ENCODE data around the gene RBM39. TPM values are rescaled to one million over a fixed set of nuclear protein-coding genes. Genes with fewer than 3 reads are reported as not detected.
"Not testable (repeated sequence)": the region's sequence is repeated elsewhere in the genome, so short reads cannot be mapped to it uniquely, and the experiment has no call there.

Gene RBM39
- polyA plus RNA-seq, 3 donors from 2014 or later, result 120 to 203 (median 142) TPM

DNA sequence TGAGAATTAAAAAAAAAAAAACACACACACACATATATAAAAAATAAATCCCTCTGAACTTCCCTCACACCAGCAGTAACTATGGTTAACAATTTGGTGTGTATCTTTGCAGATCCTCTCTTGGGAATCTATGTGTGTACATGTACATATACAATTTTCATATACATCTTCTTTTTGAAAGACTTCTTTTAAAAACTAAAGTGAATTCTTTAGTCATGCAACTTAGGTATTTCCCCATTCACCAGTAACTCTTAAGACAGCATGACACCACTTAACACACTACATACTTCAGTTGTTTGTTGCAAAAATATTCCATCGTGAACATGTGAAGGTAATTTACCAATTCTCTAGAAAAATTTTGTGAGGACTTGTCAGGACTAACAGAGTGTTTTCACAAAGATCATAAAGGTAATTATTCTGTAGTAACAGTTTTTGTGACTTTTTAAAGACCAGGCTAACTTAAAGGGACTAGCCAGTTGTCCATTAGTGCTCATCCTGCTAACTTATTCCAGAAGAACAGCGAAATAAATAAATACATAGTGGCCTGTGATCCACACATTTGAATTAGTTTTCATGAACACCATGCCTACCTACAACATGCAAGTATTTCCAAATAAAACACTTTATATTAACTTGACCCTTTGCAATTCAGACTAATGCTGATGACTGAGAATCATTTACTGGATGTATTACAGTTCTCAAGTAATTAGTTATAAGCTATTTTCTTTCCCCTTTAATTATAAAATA is 12.1 kb downstream of the RBM39 start:
- Mint-ChIP-seq H3K27me3 (ENCODE audit: low read depth in 3 of 3) (peaks cover 15 to 44% (median 36%) of the 10 kb centered on the region in 3 donors), H3K36me3 (peaks cover 26 to 54% (median 26%) of the 10 kb centered on the region in 3 donors), H3K27ac (peak overlapping the region in 5 of 6 donors; percentile 0 to 65 (median 34)), H3K4me3 (peak overlapping the region in 2 of 5 donors; percentile 25 to 44), H3K4me1 (peaks cover 56 to 72% of the 10 kb centered on the region in 2 donors), H3K9me3 (no peaks in the 10 kb centered on the region)
- DNase-seq, result no peak

DNA sequence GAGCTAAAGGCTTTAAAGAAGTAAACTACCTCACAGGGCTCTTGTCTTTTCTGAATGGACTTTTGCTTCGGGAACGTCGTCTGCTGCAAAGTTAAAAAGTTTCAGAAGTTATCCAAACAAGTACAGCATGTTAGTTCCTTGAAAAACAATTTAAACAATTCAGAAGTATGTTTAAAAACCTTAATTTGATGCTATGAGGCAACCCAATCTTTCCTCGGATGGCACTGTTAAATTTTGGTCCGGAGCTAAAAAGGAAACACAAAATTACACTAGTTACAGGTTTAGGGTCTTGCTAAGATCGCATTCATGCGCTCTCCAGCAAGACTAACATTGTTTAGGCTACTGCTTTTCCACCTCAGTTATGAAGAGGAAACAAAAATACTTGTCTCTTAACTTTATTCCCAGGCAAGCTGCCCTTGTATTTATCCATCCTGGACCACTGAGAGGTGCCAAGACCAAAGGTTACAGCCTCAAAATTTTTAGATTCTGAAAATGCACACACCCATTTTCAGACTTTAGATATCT is 12.7 kb downstream of the RBM39 start:
- H3K4me1 Mint-ChIP-seq, result peaks cover 51 to 72% of the 10 kb centered on the region in 2 donors

DNA sequence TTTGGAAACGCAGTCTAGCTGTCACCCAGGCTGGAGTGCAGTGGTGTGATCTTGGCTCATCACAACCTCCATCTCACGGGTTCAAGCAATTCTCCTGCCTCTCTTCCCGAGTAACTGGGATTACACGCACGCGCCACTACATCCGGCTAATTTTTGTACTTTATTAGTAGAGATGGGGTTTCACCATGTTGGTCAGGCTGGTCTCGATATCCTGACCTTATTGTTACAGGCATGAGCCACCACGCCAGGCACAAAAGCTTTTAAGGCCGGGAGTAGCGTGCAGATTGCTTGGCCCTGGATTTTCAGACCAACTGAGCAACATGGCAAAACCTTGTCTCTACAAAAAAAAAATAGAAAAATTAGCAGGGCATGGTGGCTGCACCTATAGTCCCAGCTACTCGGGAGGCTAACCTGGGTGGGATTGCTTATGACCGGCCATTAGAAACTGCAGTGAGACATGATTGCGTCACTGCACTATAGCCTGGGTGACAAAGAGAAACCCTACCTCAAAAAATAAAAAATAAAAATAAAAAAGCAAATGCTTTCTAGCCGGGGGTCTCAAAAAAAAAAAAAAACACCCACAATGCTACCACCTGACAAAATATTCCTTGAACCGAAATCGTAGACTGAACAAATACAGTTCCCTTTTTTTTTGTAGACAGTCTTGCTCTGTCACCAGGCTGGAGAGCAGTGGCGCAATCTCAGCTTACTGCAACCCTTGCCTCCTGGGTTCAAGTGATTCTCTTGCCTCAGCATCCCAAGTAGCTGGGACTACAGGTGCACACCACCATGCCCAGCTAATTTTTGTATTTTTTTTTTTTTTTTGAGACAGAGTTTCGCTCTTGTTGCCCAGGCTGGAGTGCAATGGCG is 15.0 kb downstream of the RBM39 start:
- H3K4me3 Mint-ChIP-seq, result no peak overlapping the region

More for the DNA sequence above, 12.7 kb downstream of the RBM39 start:
- peak in 1 of 3 donors; percentile 1 for DNase-seq
- Mint-ChIP-seq H3K36me3 (peaks cover 26 to 55% (median 29%) of the 10 kb centered on the region in 3 donors), H3K27me3 (ENCODE audit: low read depth in 3 of 3) (peaks cover 13 to 48% (median 39%) of the 10 kb centered on the region in 3 donors), H3K4me3 (no peak overlapping the region), H3K27ac (peak overlapping the region in 1 of 6 donors; percentile 34), H3K9me3 (no peaks in the 10 kb centered on the region)

DNA sequence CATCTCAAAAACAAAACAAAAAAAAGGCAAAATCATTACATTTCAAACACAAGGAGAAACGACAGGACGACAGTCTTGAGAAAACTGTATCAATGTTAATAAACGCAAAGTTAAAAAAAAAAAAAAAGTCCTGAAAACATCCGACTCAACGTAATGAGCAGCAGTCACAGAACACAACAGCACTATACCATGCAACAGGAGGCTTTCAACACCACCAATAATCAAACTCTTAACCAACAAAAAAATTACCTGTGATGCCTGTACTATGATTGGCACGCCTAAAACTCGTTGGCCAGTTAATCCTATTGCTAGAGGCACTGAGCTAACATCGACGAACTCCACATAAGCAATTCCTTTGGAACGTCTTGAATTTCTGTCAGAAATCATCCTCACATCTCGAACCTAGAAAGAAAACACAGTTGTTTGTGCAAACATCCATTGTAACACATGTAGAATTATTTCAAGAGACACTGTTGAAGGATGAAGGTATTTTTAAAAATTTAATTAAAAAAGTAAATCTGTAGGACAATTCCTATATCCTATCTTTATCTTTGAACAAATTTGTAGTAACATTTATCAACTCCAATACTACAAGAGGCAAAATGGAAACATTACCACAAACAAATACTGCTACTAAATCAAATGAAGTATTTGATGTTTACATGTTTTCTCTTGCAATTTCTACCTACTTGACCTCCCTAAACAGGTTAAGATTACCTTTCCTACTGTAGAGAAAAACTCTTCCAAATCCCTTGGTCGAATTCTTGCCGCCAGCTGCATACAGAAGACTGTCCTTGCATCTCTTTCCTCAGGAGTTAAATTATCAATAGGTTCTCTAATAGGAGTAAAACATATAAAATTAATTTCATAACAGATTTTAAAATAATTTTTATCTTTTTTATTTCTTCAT is 17.5 kb downstream of the RBM39 start:
- peak overlapping the region; percentile 17 to 89 (median 58) for H3K27ac Mint-ChIP-seq

More for the DNA sequence above, 15.0 kb downstream of the RBM39 start:
- Mint-ChIP-seq H3K27me3 (ENCODE audit: low read depth in 3 of 3) (peaks cover 21 to 51% (median 48%) of the 10 kb centered on the region in 3 donors), H3K27ac (peak overlapping the region in 4 of 6 donors; percentile 23 to 80 (median 60)), H3K36me3 (peaks cover 27 to 53% (median 39%) of the 10 kb centered on the region in 3 donors), H3K4me1 (peaks cover 45 to 71% of the 10 kb centered on the region in 2 donors), H3K9me3 (no peaks in the 10 kb centered on the region)
- DNase-seq, result no peak

DNA sequence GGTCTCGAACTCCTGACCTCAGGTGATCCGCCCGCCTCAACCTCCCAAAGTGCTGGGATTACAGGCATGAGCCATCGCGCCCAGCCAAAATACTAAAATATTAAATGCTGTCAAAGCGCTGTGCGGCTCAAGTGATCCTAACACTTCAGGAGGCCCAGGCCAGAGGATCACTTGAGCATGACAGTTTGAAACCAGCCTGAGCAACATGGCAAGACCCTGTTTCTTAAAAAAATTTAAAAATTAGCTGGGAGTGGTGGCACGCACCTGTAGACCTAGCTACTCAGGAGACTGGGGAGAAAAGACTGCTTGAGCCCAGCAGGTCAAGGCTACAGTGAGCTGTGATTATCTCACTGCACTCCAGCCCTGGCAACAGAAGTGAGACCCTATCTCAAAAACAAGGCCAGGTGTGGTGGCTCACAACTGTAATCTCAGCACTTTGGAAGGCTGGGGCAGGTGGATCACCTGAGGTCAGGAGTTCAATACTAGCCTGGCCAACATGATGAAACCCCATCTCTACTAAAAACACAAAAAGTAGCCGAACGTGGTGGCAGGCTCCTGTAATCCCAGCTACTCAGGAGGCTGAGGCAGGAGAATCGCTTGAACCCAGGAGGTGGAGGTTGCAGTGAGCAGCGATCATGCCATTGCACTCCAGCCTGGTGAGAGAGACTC is 18.3 kb downstream of the RBM39 start:
- DNase-seq, H3K9me3 Mint-ChIP-seq, H3K4me3 Mint-ChIP-seq: not testable (repeated sequence)
- peaks cover 18 to 64% (median 57%) of the 10 kb centered on the region in 3 donors for H3K27me3 Mint-ChIP-seq (ENCODE audit: low read depth in 3 of 3)
- peak overlapping the region in 4 of 6 donors; percentile 69 to 89 (median 76) for H3K27ac Mint-ChIP-seq
- peaks cover 38 to 60% of the 10 kb centered on the region in 2 donors for H3K4me1 Mint-ChIP-seq
- peaks cover 36 to 58% (median 45%) of the 10 kb centered on the region in 3 donors for H3K36me3 Mint-ChIP-seq

More for the DNA sequence above, 17.5 kb downstream of the RBM39 start:
- peaks cover 18 to 58% (median 57%) of the 10 kb centered on the region in 3 donors for H3K27me3 Mint-ChIP-seq (ENCODE audit: low read depth in 3 of 3)
- H3K4me3 Mint-ChIP-seq, result peak overlapping the region in 1 of 5 donors; percentile 10
- H3K4me1 Mint-ChIP-seq, result peaks cover 41 to 66% of the 10 kb centered on the region in 2 donors
- H3K36me3 Mint-ChIP-seq, result peaks cover 36 to 57% (median 45%) of the 10 kb centered on the region in 3 donors
- no peaks in the 10 kb centered on the region for H3K9me3 Mint-ChIP-seq
- DNase-seq, result no peak

DNA sequence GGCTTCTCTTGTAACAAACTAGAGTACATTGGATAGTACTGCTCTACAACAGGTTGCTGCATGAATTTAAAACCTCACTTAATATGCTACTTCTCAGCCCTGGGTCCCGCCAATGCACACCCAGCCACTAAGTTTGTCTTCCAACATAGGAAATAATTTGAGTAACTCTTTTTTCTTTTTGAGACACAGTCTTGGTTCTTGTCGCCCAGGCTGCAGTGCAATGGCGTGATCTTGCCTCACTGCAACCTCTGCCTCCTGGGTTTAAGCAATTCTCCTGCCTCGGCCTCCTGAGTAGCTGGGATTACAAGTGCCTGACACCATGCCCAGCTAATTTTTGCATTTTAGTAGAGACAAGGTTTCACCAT is 18.8 kb downstream of the RBM39 start:
- H3K27me3 Mint-ChIP-seq (ENCODE audit: low read depth in 3 of 3), result peaks cover 18 to 64% (median 53%) of the 10 kb centered on the region in 3 donors
- DNase-seq, H3K9me3 Mint-ChIP-seq: not testable (repeated sequence)
- peaks cover 36 to 59% (median 45%) of the 10 kb centered on the region in 3 donors for H3K36me3 Mint-ChIP-seq
- H3K4me1 Mint-ChIP-seq, result peaks cover 36 to 61% of the 10 kb centered on the region in 2 donors
- peak overlapping the region; percentile 69 to 89 (median 78) for H3K27ac Mint-ChIP-seq
- peak overlapping the region; percentile 36 to 68 (median 51) for H3K4me3 Mint-ChIP-seq

DNA sequence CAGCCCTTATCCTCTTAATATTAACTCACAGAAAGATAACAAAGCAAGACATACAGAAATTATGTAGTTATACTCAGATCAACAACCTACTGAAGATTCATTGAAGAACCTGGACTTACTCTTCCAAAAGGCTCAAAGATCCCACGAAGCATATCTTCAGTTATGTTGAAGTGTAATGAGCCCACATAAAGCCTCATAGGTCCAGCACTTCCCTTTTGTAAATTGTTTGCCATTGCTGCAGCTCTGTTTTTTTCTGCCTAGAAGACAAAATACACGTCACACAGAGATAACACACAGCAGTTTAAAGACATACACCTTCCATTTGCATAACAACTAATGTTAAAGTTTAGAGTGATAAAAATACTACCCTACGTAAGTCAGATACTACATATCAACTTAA is 20.4 kb downstream of the RBM39 start:
- Mint-ChIP-seq H3K4me3 (peak overlapping the region in 3 of 5 donors; percentile 4 to 47 (median 41)), H3K27ac (peak overlapping the region; percentile 36 to 89 (median 64)), H3K27me3 (ENCODE audit: low read depth in 3 of 3) (peaks cover 12 to 61% (median 56%) of the 10 kb centered on the region in 3 donors), H3K4me1 (peaks cover 42 to 70% of the 10 kb centered on the region in 2 donors), H3K9me3 (no peaks in the 10 kb centered on the region), H3K36me3 (peaks cover 36 to 65% (median 53%) of the 10 kb centered on the region in 3 donors)
- no peak for DNase-seq

DNA sequence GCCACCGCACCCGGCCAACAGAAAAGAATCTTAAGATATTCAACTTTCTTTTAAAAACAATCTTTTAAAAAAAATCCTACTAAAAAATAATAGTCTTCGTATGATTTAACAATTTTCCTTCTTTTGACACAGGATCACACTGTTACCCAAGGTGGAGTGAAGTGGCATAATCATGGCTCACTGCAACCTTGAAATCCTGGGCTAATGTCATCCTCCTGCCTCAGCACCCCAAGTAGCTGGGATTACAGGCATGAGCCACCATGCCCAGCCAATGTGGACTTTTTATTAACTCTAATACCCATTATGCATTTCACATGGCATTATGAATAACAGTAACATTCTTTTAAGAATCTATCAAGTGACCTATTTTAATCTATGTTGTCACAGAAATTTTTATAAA is 20.8 kb downstream of the RBM39 start:
- H3K27ac Mint-ChIP-seq, result peak overlapping the region in 5 of 6 donors; percentile 36 to 89 (median 71)
- peaks cover 45 to 71% of the 10 kb centered on the region in 2 donors for H3K4me1 Mint-ChIP-seq
- no peak for DNase-seq
- H3K9me3 Mint-ChIP-seq, result no peaks in the 10 kb centered on the region
- H3K36me3 Mint-ChIP-seq, result peaks cover 40 to 65% (median 56%) of the 10 kb centered on the region in 3 donors
- peak overlapping the region in 3 of 5 donors; percentile 4 to 47 (median 41) for H3K4me3 Mint-ChIP-seq
- peaks cover 15 to 61% (median 52%) of the 10 kb centered on the region in 3 donors for H3K27me3 Mint-ChIP-seq (ENCODE audit: low read depth in 3 of 3)

DNA sequence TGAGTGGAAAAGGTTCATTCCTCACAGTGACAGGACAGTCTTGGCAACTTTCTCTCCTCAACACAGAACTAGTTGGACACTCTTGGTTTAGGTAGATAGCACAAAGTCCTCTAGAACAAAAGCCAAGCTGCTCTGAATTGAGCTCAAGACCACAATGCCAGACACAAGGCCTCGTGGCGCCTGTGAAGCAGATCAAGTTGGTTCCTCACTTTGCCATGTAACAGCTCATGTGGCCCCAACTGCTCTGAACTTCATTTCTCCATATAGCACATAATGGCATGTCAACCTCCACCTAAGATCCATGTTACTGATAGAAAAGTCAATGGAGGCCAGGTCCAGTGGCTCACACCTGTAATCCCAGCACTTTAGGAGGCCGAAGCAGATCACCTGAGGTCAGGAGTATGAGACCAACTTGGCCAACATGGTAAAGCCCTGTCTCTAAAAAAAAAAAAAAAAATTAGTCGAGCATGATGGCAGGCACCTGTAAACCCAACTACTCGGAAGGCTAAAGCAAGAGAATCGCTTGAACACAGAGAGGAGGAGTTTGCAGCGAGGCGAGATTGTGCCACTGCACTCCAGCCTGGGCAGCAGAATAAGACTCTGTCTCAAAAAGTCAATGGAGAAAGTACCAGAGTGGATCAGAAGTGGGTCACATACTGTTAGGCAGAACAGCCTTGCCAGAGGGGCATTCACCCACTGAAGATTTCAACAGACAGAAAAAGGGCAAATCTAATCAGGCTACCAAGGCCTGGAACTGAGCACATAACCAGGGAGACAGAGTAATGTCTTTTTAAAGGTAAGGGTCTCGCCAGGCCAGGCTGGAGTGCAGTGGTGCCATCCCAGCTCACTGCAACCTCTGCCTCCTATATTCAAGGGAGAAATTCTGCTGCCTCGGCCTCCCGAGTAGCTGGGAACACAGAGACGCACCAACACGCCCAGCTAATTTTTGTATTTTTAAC is 21.6 kb downstream of the RBM39 start:
- Mint-ChIP-seq H3K27ac (peak overlapping the region; percentile 44 to 81 (median 66)), H3K4me1 (peaks cover 46 to 75% of the 10 kb centered on the region in 2 donors), H3K9me3 (no peaks in the 10 kb centered on the region), H3K4me3 (peak overlapping the region in 1 of 5 donors; percentile 8), H3K36me3 (peaks cover 44 to 68% (median 57%) of the 10 kb centered on the region in 3 donors), H3K27me3 (ENCODE audit: low read depth in 3 of 3) (peaks cover 15 to 61% (median 49%) of the 10 kb centered on the region in 3 donors)
- DNase-seq, result no peak

DNA sequence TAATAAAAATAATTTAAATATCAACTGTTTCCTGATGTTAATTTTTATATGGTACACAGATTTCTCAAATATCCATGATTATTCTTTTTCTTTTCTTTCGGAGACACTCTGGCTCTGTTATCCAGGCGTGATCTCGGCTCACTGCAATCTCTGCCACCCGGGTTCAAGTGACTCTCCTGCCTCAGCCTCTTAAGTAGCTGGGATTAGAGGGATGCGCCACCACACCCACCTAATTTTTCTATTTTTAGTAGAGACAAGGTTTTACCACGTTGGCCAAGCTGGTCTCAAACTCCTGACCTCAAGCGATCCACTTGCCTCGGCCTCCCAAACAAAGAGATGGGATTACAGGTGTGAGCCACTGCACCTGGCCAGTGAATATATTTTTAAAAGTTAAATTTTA is 22.3 kb downstream of the RBM39 start:
- H3K36me3 Mint-ChIP-seq, result peaks cover 37 to 66% (median 54%) of the 10 kb centered on the region in 3 donors
- no peak for DNase-seq
- peaks cover 15 to 59% (median 46%) of the 10 kb centered on the region in 3 donors for H3K27me3 Mint-ChIP-seq (ENCODE audit: low read depth in 3 of 3)
- no peak overlapping the region for H3K4me3 Mint-ChIP-seq
- peaks cover 46 to 75% of the 10 kb centered on the region in 2 donors for H3K4me1 Mint-ChIP-seq
- no peaks in the 10 kb centered on the region for H3K9me3 Mint-ChIP-seq
- peak overlapping the region in 1 of 6 donors; percentile 63 for H3K27ac Mint-ChIP-seq

DNA sequence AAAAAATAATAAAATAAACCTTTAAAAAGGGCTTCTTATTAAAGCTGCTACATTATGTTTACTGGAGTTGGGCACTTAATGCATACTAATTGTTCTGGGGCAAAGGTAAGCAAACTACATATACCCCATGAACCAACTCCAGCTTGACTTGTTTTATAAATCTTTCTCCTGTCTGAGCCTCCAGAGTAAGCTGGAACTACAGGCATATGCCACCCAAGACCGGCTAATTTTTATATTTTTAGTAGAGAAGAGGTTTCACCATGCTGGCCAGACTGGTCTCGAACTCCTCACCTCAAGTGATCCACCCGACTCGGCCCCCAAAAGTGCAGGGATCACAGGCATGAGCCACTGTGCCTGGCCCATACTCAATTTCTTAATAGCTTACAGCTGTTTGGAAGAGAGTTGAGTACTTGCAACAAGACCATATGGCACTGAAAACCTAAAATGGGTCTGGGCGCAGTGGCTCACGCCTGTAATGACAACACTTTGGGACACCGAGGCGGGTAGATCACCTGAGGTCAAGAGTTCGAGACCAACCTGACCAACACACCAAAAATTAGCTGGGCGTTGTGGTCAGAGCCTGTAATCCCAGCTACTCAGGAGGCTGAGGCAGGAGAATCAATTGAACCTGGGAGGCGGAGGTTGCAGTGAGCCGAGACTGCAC is 23.0 kb downstream of the RBM39 start:
- Mint-ChIP-seq H3K4me1 (peaks cover 48 to 75% of the 10 kb centered on the region in 2 donors), H3K36me3 (peaks cover 40 to 67% (median 48%) of the 10 kb centered on the region in 3 donors), H3K27ac (peak overlapping the region in 2 of 6 donors; percentile 16 to 40), H3K4me3 (no peak overlapping the region), H3K27me3 (ENCODE audit: low read depth in 3 of 3) (peaks cover 14 to 56% (median 43%) of the 10 kb centered on the region in 3 donors), H3K9me3 (no peaks in the 10 kb centered on the region)
- no peak for DNase-seq

All from immature natural killer cell (primary cell).